ENCODE measurements around the gene SNED1. TPM values are rescaled to one million over a fixed set of nuclear protein-coding genes. Genes with fewer than 3 reads are reported as not detected.

SNED1 gene
- total RNA-seq, 2 donors from 2014 or later: 0.36 to 4.1 TPM

GRCh38 chr2:241133436-241133820 is 135.0 kb downstream of the SNED1 start:
- no peak for DNase-seq
- no peak for ATAC-seq (replicated peaks in 1 of 2)
- H3K9me3 Mint-ChIP-seq: no peaks in the 10 kb centered on the region
- no peak overlapping the region for H3K4me3 Mint-ChIP-seq
- H3K36me3 Mint-ChIP-seq (ENCODE audit: insufficient read depth in 2 of 2): peaks cover 3 to 28% of the 10 kb centered on the region in 2 donors
- peaks cover 13% of the 10 kb centered on the region for H3K4me1 Mint-ChIP-seq (ENCODE audit: low read depth)
- no peaks in the 10 kb centered on the region for H3K27me3 Mint-ChIP-seq (ENCODE audit: low read depth)
- H3K27ac Mint-ChIP-seq: no peak overlapping the region

GRCh38 chr2:241134711-241135110 is 136.3 kb downstream of the SNED1 start:
- Mint-ChIP-seq H3K36me3 (ENCODE audit: insufficient read depth in 2 of 2) (peaks cover 0 to 27% of the 10 kb centered on the region in 2 donors), H3K27ac (no peak overlapping the region), H3K4me1 (ENCODE audit: low read depth) (peaks cover under 1% of the 10 kb centered on the region), H3K4me3 (no peak overlapping the region), H3K27me3 (ENCODE audit: low read depth) (no peaks in the 10 kb centered on the region), H3K9me3 (no peaks in the 10 kb centered on the region)
- DNase-seq (no peak), ATAC-seq (replicated peaks in 1 of 2) (no peak)

- Mint-ChIP-seq H3K27ac (no peak overlapping the region), H3K4me1 (ENCODE audit: low read depth) (no peaks in the 10 kb centered on the region), H3K27me3 (ENCODE audit: low read depth) (no peaks in the 10 kb centered on the region), H3K9me3 (no peaks in the 10 kb centered on the region), H3K36me3 (ENCODE audit: insufficient read depth in 2 of 2) (peaks cover 0 to 20% of the 10 kb centered on the region in 2 donors), H3K4me3 (no peak overlapping the region)
- no peak for DNase-seq
- ATAC-seq (replicated peaks in 1 of 2): no peak
Observed at GRCh38 chr2:241135737-241136136, 137.3 kb downstream of the SNED1 start.

GRCh38 chr2:241136191-241136590 is 137.8 kb downstream of the SNED1 start:
- ATAC-seq (replicated peaks in 1 of 2): no peak
- Mint-ChIP-seq H3K4me1 (ENCODE audit: low read depth) (no peaks in the 10 kb centered on the region), H3K4me3 (no peak overlapping the region), H3K27ac (no peak overlapping the region), H3K27me3 (ENCODE audit: low read depth) (no peaks in the 10 kb centered on the region), H3K36me3 (ENCODE audit: insufficient read depth in 2 of 2) (peaks cover 0 to 19% of the 10 kb centered on the region in 2 donors), H3K9me3 (no peaks in the 10 kb centered on the region)
- DNase-seq: no peak

GRCh38 chr2:241136661-241137260 is 138.3 kb downstream of the SNED1 start:
- H3K27ac Mint-ChIP-seq: no peak overlapping the region
- H3K9me3 Mint-ChIP-seq: no peaks in the 10 kb centered on the region
- no peaks in the 10 kb centered on the region for H3K4me1 Mint-ChIP-seq (ENCODE audit: low read depth)
- ATAC-seq (replicated peaks in 1 of 2) (no peak), DNase-seq (no peak)
- no peaks in the 10 kb centered on the region for H3K27me3 Mint-ChIP-seq (ENCODE audit: low read depth)
- H3K4me3 Mint-ChIP-seq: no peak overlapping the region
- H3K36me3 Mint-ChIP-seq (ENCODE audit: insufficient read depth in 2 of 2): peaks cover 0 to 19% of the 10 kb centered on the region in 2 donors

- Mint-ChIP-seq H3K4me3 (no peak overlapping the region), H3K9me3 (no peaks in the 10 kb centered on the region), H3K27ac (no peak overlapping the region), H3K36me3 (ENCODE audit: insufficient read depth in 2 of 2) (peaks cover 0 to 21% of the 10 kb centered on the region in 2 donors), H3K27me3 (ENCODE audit: low read depth) (no peaks in the 10 kb centered on the region), H3K4me1 (ENCODE audit: low read depth) (peaks cover 6% of the 10 kb centered on the region)
- DNase-seq (no peak), ATAC-seq (replicated peaks in 1 of 2) (no peak)
Observed at GRCh38 chr2:241137276-241138190, 139.1 kb downstream of the SNED1 start.

GRCh38 chr2:241138471-241138870 is 140.1 kb downstream of the SNED1 start:
- H3K4me3 Mint-ChIP-seq: no peak overlapping the region
- DNase-seq (no peak), ATAC-seq (replicated peaks in 1 of 2) (no peak)
- peaks cover 0 to 18% of the 10 kb centered on the region in 2 donors for H3K36me3 Mint-ChIP-seq (ENCODE audit: insufficient read depth in 2 of 2)
- no peaks in the 10 kb centered on the region for H3K9me3 Mint-ChIP-seq
- peaks cover 6% of the 10 kb centered on the region for H3K4me1 Mint-ChIP-seq (ENCODE audit: low read depth)
- no peaks in the 10 kb centered on the region for H3K27me3 Mint-ChIP-seq (ENCODE audit: low read depth)
- H3K27ac Mint-ChIP-seq: no peak overlapping the region

GRCh38 chr2:241139531-241140444 is 141.4 kb downstream of the SNED1 start:
- Mint-ChIP-seq H3K9me3 (no peaks in the 10 kb centered on the region), H3K36me3 (ENCODE audit: insufficient read depth in 2 of 2) (peaks cover 0 to 14% of the 10 kb centered on the region in 2 donors), H3K4me1 (ENCODE audit: low read depth) (peaks cover 6% of the 10 kb centered on the region), H3K27me3 (ENCODE audit: low read depth) (no peaks in the 10 kb centered on the region), H3K27ac (no peak overlapping the region), H3K4me3 (no peak overlapping the region)
- DNase-seq (no peak), ATAC-seq (replicated peaks in 1 of 2) (no peak)

GRCh38 chr2:241140445-241140840 is 142.0 kb downstream of the SNED1 start:
- Mint-ChIP-seq H3K27me3 (ENCODE audit: low read depth) (no peaks in the 10 kb centered on the region), H3K9me3 (no peaks in the 10 kb centered on the region), H3K36me3 (ENCODE audit: insufficient read depth in 2 of 2) (peaks cover 0 to 14% of the 10 kb centered on the region in 2 donors), H3K27ac (no peak overlapping the region), H3K4me1 (ENCODE audit: low read depth) (peaks cover 6% of the 10 kb centered on the region), H3K4me3 (no peak overlapping the region)
- ATAC-seq (replicated peaks in 1 of 2): no peak
- no peak for DNase-seq

GRCh38 chr2:241141214-241141770 is 142.9 kb downstream of the SNED1 start:
- no peak overlapping the region for H3K27ac Mint-ChIP-seq

GRCh38 chr2:241142063-241142462 is 143.6 kb downstream of the SNED1 start:
- peaks cover 17% of the 10 kb centered on the region for H3K4me1 Mint-ChIP-seq (ENCODE audit: low read depth)
- H3K36me3 Mint-ChIP-seq (ENCODE audit: insufficient read depth in 2 of 2): peaks cover 0 to 16% of the 10 kb centered on the region in 2 donors
- ATAC-seq (replicated peaks in 1 of 2) (no peak), DNase-seq (no peak)
- H3K4me3 Mint-ChIP-seq: no peak overlapping the region
- no peaks in the 10 kb centered on the region for H3K27me3 Mint-ChIP-seq (ENCODE audit: low read depth)
- H3K9me3 Mint-ChIP-seq: no peaks in the 10 kb centered on the region
- H3K27ac Mint-ChIP-seq: no peak overlapping the region

More at GRCh38 chr2:241141214-241141770, 142.9 kb downstream of the SNED1 start:
- ATAC-seq (replicated peaks in 1 of 2) (no peak), DNase-seq (no peak)
- no peak overlapping the region for H3K4me3 Mint-ChIP-seq
- no peaks in the 10 kb centered on the region for H3K27me3 Mint-ChIP-seq (ENCODE audit: low read depth)
- no peaks in the 10 kb centered on the region for H3K9me3 Mint-ChIP-seq
- H3K36me3 Mint-ChIP-seq (ENCODE audit: insufficient read depth in 2 of 2): peaks cover 0 to 16% of the 10 kb centered on the region in 2 donors
- H3K4me1 Mint-ChIP-seq (ENCODE audit: low read depth): peaks cover 11% of the 10 kb centered on the region

- Mint-ChIP-seq H3K4me3 (no peak overlapping the region), H3K27me3 (ENCODE audit: low read depth) (no peaks in the 10 kb centered on the region), H3K27ac (no peak overlapping the region), H3K4me1 (ENCODE audit: low read depth) (peaks cover 23% of the 10 kb centered on the region), H3K36me3 (ENCODE audit: insufficient read depth in 2 of 2) (peaks cover 0 to 16% of the 10 kb centered on the region in 2 donors), H3K9me3 (no peaks in the 10 kb centered on the region)
- no peak for ATAC-seq (replicated peaks in 1 of 2)
- DNase-seq: no peak
Observed at GRCh38 chr2:241142593-241142992, 144.2 kb downstream of the SNED1 start.

Measured in activated T-cell treated with anti-CD3 and anti-CD28 coated beads, Interleukin-2, amount 50 U/mL, for 72 hours (primary cell).